K562 (cell line): ENCODE data around the gene PITX2. TPM values are rescaled to one million over a fixed set of nuclear protein-coding genes. Genes with fewer than 3 reads are reported as not detected.

ENCODE experiments used
- CEBPG ChIP-seq, 3 experiments: fragments of 200-800 bp in 1 of 3; sonication (Bioruptor generic) in 1 of 3; sonication (generic) in 1 of 3; formaldehyde crosslinking in 1 of 3; IDR thresholded peaks in 2 of 3; conservative IDR thresholded peaks in 1 of 3; 2 replicates each; pipeline versions ENCODE4 v1.6.1 to v1.8.0; 2016 to 2022; ENCODE audit warnings: missing compliant biosample characterization in 2 of 3, missing genetic modification characterization in 2 of 3, mild to moderate bottlenecking in 1 of 3, missing genetic modification reagents in 1 of 3
- HDAC1 ChIP-seq, 2 experiments: fragments of 450-650 bp; IDR thresholded peaks; 2 replicates each; pipeline ENCODE4 v1.6.1; 2016 to 2017; ENCODE audit warnings: inconsistent platforms in 1 of 2, mild to moderate bottlenecking in 1 of 2, moderate library complexity in 1 of 2
- SMARCC2 ChIP-seq: fragments of 450-650 bp; IDR thresholded peaks from 2 replicates; pipeline ENCODE4 v1.6.1; 2017; ENCODE audit warnings: antibody characterized with exemption, moderate library complexity, mild to moderate bottlenecking, low read depth
- SMARCE1 ChIP-seq: fragments of 450-650 bp; IDR thresholded peaks from 2 replicates; pipeline ENCODE4 v1.7.1; 2016; ENCODE audit warnings: mild to moderate bottlenecking
- ZFPM2 ChIP-seq: fragments of 250-450 bp; sonication (Bioruptor Pico); IDR thresholded peaks from 2 replicates; pipeline ENCODE4 v1.5.1; 2022; ENCODE audit warnings: mild to moderate bottlenecking
- ZMIZ1 ChIP-seq, 2 experiments: fragments of 150-350 bp in 1 of 2; IDR thresholded peaks; 2 replicates each; pipeline ENCODE4 v1.6.1; 2012 to 2016; ENCODE audit warnings: low read depth in 2 of 2, low read length in 2 of 2, mild to moderate bottlenecking in 1 of 2, moderate library complexity in 1 of 2
- polyA plus RNA-seq, 8 experiments: library from polyadenylated mRNA; depleted of rRNA in 4 of 8; stranded (reverse) in 5 of 8; unstranded in 3 of 8; fragments of >200 nt; fragmentation: Nextera tagmentation in 2 of 8; fragmentation: Illumina TruSeq in 1 of 8; extraction: Ambion mirVana in 2 of 8; extraction: Trizol in 1 of 8; gene quantifications; 2 replicates each; pipeline versions ENCODE4 v1.2.1 to v1.2.3, GENCODE V29; 2011 to 2014; ENCODE audit warnings: inconsistent platforms in 1 of 8, missing spikeins in 1 of 8
- total RNA-seq, 7 experiments: library from RNA; depleted of rRNA in 6 of 7; stranded (reverse); fragments of >200 nt in 6 of 7; fragmentation: Illumina TruSeq in 2 of 7; extraction: Trizol in 2 of 7; gene quantifications; 2 replicates each; pipeline versions ENCODE4 v1.2.1 to v1.2.3, GENCODE V29; 2011 to 2021; ENCODE audit warnings: low replicate concordance in 1 of 7
- TF ChIP-seq, protein P1 (sequence below), 2 experiments: fragments of 200-800 bp in 1 of 2; sonication (Bioruptor generic) in 1 of 2; sonication (generic) in 1 of 2; formaldehyde crosslinking in 1 of 2; IDR thresholded peaks in 1 of 2; conservative IDR thresholded peaks in 1 of 2; 2 replicates each; pipeline versions ENCODE4 v1.5.0 to v1.6.1; 2016 to 2020; ENCODE audit warnings: missing compliant biosample characterization in 1 of 2, missing genetic modification characterization in 1 of 2, missing genetic modification reagents in 1 of 2

Gene PITX2
- total and polyA plus RNA-seq, 9 of the 15 experiments (the other 6 are each of a cell fraction or from before 2014, with no cell fraction given) = 0.08 TPM; not detected in 8

- TF ChIP-seq, protein P1, sequence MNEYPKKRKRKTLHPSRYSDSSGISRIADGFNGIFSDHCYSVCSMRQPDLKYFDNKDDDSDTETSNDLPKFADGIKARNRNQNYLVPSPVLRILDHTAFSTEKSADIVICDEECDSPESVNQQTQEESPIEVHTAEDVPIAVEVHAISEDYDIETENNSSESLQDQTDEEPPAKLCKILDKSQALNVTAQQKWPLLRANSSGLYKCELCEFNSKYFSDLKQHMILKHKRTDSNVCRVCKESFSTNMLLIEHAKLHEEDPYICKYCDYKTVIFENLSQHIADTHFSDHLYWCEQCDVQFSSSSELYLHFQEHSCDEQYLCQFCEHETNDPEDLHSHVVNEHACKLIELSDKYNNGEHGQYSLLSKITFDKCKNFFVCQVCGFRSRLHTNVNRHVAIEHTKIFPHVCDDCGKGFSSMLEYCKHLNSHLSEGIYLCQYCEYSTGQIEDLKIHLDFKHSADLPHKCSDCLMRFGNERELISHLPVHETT (CRISPR knock-in tag; conservative IDR thresholded peaks at IDR 0.05 in 1 of 2, IDR thresholded peaks at IDR 0.05 in 1 of 2) = no peak
- TF ChIP-seq SMARCC2 (no peak), HDAC1 (IDR thresholded peaks at IDR 0.05) (no peak), ZFPM2 (CRISPR knock-in tag) (no peak), ZMIZ1 (IDR thresholded peaks at IDR 0.05; ENCODE audit: low read depth in 2 of 2, low read length in 2 of 2) (no peak), SMARCE1 (no peak), CEBPG (CRISPR knock-in tag; IDR thresholded peaks at IDR 0.05) (no peak), CEBPG (tag; conservative IDR thresholded peaks at IDR 0.05 in 1 of 2, IDR thresholded peaks at IDR 0.05 in 1 of 2) (no peak)
Measured at GRCh38 chr4:110640576-110640975, 17.7 kb upstream of the PITX2 start (continued).
